Inflammatory macrophage treated with lipopolysaccharide for 1 hour (primary cell): ENCODE measurements around the gene TBC1D22A.

Source experiments
- DNase-seq, 2 donors: peaks; one replicate each; pipeline ENCODE4 v3.0.0-alpha.2; 2020 to 2022

TBC1D22A gene

DNA sequence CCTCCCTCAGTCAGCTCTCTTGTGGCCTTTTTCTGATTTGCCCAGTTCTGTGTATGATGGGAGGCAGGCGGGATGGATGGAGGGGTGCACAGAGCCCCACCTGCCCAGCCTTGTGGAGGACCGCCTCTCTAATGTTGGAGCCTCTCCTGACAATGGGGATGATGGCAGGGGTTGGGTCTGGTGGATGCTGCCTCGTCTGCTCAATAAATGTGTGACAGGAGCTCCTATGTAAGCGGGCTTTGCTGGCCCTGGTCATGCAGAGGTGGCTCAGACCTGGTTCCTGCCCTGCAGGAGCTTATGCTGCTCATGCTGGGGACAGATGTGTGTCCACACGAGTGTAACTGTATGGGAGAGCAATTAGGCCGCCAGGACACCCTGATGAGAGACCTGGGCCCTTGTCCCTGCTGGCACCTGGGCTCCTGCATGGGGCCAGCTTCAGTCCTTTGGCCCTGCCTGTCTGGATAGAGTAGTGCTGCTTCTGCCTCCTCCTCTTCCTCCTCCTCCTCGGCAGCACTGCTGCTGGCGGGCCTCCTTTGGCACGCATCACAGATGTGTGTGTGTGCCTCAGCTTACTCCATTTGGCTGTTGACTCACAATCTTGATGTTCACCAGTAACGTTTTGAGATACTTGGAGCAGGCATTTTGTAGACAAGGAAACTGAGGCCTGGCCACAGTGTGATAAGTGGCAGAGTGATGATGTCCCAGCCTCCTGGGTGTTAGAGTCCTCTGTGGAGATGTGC, 131.0 kb downstream of the TBC1D22A start:
- DNase-seq: no peak

DNA sequence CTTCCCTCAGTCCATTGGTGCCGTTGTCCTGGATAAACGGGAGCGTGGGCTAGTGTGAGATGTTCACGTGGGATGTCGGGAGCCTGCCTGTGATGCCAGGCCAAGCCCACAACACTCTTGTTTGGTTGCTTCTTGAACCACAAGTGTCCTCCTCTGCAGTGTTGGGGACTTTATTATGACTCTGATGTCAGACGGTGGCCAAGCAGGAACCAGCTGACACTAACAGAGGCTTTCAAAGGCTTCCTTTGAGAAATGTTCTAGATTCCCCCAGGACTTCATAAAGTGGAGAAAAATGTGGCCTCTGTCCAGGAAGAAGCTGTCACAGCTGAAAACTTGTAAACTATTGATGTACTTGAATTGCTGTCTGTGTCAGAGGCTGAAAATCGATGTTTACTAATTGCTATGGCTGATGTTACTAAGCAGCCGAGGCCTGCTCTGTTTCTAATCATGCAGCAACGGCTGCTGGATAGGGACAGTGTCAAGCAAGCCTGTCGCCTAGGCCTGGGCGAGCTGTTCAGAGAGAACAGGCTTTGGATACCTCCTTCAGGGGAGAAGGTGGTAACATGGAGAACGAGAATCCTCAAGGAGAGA, 131.7 kb downstream of the TBC1D22A start:
- DNase-seq: no peak

DNA sequence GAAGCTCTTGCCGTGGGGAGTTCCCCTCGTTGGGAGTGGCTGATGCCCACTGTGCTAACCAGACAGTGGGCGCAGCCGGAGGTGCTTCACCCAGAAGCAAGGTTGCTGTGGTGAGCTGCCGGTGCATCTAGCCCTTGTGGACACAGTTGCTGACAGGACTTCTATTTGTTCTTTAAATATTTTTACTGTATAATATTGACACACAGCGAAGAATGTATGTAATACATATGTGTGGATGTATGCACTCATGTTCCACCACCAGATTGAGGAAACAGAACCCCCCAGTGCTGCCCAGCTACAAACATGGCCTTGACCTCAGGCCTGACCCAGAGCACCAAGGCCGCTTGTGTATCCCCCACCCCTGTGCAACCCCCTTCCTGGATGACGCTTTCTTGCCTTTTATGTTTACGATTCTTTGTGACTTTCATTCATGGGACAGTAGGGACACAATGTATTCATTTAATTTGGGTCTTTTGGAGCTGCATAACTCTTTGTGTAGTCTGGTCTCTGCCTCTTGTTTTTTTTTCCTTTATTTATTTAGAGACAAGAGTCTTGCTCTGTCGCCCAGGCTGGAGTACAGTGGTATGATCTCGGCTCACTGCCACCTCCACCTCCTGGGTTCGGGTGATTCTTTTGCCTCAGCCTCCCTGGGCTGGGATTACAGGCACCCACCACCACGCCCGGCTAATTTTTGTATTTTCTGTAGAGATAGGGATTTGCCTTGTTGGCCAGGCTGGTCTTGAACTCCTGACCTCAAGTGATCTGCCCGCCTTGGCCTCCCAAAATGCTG, 132.6 kb downstream of the TBC1D22A start:
- no peak for DNase-seq

DNA sequence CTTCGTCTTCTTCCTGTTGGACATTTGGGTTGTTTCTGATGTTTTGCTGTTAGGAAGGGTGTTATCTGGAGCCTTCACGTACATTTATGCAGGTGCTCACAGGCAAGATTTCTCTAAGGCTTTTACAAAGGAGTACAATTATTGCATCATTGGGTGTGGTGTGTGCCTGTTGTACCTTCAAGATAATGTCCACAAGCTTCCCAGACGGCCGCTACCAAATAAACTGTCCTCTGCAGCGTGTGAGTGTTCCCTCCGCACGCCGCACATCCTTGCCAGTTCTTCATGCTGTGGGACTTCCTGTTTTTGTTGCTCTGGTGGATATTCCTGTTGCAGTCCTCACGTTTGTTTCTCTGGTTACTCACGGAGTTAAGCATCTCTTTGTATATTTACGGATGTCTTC, 133.3 kb downstream of the TBC1D22A start:
- DNase-seq: peak in 1 of 2 donors; percentile 7

DNA sequence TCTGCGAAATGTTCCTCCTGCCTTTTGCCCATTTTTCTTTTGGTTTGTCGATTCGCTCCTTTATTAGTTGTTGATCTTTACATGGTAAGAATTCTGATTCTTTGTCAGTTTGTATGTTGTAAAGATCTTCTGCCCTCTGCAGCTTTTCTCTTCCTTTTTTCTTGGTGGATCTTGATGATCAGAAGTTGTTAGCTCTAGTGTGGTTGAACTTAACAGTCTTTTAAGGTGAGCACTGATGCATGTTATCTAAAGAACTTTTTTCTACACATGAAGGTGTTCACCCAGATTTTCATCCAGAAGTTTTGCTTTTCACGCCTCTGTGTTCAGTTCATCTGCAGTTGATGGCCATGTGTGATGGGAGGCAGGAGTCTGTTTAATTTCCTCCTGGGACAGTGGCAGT, 133.7 kb downstream of the TBC1D22A start:
- DNase-seq: no peak

DNA sequence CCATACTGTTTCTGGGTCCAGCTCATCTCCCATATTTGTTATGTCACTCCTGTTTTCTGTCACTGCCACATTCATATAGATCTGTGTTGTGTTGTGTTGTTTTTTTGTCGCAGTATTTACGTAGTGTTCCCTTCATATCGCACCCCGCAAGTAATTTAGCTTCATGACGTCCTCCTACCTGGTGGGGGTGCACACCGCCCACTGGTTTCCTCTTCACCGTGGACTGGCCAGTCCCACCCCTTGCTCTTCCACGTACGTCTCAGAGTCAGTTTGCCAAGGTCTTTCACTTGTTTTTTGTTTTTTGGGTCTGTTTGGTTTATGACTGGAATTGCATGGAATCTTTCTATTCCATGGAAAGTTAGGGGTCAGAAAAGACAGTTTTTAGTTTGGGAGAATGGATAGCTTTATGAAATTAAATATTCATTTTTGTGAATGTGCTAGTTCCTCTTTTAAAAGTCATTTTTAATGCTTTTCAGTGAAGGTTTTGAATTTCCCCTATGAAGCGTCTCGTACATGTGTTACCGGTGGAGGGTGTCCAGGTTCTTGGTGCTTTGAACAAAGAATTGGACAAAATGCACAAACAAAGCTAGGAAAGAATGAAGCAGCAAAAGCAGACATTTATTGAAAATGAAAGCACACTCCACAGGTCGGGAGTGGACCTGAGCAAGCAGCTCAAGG, 134.3 kb downstream of the TBC1D22A start:
- no peak for DNase-seq

DNA sequence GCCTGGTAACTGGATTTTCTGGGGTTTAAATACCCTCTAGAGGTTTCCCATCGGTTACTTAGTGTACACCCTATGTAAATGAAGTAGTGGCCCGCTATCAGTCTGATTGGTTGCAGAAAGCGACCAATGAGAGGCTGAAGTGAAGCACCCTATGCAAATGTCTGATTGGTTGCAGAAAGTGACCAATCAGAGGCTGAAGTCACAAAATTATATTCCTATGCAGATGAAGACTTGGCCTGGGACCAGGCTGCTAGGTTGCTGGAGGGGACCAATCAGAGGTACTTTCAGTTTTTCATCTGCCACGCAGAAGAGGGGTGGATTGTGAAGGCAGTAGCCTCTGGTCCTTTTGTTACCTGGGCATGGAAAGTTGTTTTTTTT, 134.8 kb downstream of the TBC1D22A start:
- DNase-seq: no peak

DNA sequence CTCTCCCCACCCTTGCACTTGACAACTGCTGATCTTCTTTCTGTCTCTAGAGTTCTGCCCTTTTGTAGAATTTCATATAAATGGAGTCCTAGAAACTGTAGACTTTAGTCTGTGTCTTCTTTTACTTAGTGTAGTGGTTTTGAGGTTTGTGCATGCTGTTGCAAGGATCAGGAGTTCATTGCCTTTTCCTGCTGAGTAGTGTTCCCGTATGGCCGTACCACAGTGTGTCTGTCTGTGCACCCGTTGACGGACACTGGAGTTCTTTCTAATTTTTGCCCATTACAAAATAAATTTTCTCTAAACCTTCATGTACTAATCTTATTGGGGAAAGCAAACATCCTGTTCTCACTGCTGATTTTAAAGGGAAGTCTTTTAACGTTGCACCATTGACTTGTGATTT, 138.1 kb downstream of the TBC1D22A start:
- DNase-seq: no peak

DNA sequence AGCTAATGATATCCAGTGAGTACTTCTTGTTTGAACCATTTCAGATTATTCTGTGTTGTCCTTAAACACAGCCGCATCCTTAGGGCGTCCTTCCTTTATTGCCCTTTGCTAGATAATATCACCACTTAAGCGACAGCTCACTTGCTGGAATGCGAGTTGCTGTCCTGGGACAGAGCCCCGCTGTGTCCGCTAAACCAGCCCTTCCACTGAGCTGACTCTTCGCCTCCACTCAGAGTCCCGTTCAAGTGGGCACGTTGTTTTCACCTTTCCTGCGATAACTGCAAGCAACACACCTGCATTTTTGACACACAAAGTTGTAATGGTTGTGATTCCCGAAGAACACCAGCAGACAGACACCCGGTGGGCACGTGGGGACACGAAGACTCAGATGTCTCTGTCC, 140.0 kb downstream of the TBC1D22A start:
- no peak for DNase-seq

DNA sequence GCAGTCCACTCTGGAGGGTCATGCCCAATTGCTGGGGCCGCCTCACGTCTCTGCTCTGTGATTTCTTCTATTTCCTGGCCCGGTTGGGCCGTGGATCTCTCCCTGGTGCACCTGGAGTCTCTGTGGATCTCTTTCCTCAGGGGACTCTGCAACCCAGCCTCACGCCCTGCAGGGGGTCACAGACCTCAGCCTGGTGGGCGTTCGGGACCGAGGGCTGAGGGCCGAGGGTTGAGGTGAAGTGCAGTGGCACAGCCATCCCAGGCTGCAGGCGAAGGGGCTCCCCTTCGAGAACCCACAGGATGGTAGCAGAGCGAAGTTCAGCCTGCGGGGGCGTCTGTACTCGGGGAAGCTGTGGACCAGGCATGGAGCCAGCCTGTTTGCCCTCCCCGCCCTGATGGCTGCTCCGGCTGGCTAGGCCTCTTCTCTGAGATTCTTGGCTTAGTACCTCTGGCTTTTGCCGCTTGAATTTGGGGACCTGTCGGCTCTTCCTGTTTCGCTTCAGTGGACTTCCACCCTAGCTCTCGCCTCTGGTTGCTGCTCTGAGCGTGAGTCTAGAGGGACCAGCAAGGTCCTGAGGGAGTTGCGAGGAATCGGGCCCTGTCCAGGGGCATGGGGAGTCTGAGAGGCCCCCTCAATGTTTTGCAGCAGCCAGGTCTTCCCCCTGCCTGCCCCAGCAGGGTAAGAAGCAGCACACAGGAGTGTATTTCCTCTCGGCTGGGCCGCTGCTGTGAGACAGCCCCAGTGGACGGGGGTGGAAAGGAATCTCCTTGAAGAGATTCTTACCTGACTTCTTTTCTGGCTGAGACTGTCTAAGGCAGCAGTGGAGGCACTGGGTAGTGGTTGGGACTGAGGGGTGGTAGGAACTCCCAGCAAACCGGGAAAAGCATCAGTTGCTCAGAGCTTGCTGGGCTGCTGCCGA, 140.8 kb downstream of the TBC1D22A start:
- DNase-seq: no peak

DNA sequence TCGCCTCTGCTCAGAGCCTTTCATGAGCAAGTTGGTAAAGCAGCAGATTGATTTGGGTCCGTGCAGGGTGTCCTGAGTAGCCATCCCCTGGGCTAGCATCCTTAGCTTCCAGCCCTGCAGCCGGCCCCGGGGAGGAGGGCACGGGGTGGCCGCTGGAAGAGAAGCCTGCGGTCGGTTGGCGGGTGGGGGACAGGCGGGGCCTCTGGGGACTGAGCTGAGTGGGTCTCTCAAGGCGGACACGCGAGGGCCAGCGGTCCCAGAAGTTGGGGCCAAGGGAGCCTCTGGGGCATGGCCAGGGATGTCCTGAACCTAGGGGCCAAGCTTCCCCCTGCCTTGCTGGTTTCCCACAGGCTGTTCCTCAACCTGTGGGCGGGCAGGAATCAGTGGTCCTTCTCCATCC, 143.0 kb downstream of the TBC1D22A start:
- DNase-seq: no peak

DNA sequence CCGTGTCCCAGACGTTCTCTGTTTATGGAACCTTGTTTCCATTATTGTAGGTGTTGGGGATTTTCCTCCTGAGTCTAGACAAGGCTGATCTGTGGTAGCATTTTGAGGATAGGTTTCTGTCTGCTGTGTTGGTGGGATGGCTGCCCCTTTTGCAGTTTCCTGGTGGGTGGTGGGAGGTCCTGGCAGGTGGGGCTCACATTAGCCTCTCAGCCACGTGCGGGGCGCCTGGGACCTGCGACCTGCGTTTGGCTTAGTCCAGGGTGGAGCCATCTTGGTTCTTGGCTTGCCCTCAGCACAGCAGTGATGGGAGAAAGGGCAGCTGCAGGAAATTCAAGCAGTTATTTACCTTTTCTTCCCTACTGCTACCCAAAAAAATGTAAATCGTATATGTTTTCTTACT, 143.4 kb downstream of the TBC1D22A start:
- no peak for DNase-seq

DNA sequence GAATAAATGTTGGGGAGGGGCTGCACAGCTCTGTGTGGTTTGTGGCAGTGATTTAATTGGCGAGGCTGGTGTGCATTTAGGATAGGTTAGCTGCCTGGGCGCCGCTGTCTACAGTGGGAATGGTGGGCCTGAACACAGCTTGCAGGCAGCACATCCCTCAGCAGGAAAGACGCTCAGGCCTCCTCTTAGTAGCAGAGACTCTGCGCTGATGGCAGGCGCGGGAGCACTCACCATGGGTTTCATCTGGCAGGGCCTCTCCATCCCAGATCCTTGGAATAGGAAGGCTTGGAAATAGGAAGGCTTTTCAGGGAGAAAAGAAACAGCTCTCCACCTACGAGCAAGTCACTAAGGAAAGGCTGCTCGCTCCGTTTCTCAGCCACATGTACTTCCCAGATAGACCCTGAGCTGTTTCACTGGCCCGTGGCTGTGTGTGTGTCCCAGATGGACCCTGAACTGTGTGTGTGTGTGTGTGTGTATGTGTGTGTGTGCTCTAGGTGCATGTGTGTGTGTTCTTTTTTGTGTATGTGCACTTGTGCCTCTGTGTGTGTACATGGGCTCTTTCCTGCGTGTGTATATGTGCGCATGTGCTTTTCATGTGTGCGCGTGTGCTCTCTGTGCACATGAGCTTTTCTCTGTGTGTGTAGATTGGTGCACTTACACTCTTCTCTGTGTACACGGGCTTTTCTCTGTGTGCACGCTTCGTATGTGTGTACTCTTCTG, 144.0 kb downstream of the TBC1D22A start:
- DNase-seq: no peak

DNA sequence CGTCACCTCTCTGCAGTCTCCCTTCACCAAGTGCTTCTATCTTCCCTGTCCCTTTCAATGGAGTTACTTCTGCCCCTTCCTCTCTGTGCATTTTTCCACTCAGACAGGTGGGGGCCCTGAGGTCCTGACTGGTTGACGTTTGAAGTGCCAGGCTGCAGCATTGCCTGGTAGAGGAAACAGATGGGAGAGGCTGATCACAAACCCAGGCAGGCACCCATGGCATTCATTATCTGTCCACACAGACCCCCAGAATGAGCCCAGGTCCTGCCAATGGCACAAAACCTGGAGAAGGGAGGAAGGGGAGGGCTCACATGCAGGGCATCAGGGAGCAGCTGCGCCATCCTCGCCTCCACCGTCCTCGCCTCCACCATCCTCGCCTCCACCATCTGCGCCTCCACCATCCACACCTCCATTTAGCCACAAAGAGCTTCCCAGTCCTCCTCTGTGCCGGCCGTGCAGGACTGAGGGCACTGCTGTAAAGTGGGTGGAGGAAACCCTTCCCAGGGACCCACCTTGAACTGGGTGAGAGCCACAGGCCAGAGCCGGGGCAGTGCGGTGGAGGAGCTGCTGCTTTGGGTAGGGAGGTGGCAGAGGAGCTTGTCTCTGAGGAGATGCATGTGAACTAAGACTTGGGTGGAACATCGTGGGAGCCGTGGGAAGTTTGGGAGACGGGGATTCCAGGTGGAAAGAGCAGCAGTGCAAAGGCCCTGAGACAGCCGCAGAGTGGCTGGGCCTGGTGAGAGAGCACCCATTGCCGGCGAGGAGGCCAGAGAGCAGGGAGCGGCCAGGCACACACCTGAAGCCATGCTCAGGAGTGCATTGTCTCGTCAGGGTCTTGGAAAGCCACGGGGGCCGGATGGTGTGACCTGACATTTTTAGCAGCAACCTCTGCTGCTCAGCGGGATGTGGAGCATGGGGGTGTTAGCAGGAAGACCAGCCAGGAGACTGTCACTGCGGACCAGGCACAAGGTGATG, 145.1 kb downstream of the TBC1D22A start:
- DNase-seq: no peak

DNA sequence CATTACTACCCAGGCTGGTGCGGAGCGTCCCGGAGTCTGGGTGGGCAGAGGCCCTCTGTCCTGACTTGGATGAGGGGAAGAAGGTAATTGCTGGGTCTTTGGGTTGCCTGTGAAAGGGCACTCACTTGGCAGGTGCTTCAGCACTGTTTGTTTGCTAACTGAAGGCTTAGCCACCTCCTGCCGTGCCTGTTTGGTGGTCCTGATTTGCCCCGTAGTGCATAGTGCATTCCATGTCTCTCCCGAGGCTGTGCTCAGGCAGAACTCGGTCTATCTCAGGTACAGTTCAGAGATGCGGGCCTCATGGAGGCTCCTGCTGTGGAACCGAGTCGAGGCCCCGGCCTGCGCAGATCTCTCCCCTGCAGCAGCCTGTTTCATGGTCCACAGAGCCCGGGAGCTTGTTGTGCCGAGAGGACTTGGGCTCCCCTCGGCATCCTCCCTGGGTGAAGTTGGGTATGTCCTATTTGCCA, 146.2 kb downstream of the TBC1D22A start:
- no peak for DNase-seq

DNA sequence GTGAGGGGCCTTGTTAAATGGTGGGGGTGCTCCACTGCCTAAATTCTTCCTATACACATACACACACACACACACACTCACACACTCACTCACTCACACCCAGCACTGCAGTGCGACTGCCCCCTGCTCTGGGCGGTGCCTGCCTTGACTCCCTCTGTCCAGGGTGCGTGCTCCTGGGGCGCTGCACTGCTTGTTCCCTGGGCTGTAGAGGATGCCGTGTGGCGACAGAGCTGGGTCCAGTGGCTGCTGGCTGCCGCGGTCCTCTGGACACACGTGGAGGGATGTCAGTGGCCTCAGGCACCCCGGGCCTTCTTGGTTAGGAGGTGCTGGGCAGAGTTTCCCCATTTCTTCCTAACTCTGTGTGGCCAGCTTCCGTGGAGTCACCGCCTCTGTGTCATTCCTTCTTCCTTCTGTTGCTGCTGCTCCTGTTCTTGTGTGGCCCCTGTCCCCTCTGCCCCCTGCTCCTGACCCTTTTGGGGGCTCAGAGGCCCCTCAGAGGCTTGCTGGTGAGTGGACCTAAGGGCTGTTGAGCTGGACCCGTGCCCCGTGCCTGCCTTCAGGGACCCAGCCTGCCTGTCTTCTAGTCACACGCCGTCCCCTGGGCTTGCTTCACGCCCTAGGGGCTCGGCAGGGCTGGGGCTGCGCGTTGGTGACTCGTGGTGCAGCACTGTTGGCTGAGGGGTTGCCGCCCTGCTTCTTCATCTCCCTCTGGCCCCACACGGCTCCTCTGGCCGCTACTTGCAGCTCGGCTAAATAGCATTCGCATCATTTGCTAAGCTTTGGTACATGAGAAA, 147.0 kb downstream of the TBC1D22A start:
- DNase-seq: no peak

DNA sequence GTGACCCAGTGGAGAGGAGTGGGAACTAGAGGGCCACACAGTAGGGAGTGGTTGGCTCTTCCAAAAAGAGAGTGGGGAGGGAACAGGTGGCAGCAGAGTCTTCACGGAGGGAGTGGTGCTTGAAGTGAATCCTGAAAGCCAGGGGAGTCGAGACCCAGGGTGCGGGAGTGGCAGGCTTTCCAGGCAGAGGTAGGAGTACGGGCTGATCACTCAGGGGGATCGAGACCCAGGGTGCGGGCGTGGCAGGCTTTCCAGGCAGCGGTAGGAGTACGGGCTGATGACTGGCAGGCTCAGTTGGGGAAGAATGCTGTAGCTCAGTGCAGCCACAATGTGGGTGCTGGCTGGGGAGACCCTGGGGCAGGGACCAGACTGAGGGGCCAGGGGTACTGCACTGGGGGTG, 148.2 kb downstream of the TBC1D22A start:
- DNase-seq: no peak

DNA sequence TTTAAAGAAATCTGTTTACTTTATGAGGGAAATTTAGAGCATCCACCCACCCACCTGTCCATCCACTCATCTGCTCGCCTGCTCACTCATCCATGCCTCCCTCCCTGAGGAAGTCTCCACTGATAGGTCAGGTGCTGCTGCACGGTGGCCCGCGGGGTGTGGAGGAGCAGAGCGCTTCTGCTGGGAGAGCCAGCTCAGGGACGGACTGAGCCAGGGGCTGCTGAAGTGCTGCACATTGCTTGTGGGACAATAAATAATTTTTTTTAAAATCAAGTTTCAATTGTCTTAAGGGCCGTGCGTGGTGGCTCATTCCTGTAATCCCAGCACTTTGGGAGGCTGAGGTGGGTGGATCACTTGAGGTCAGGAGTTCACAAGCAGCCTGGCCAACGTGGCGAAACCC, 148.9 kb downstream of the TBC1D22A start:
- no peak for DNase-seq

DNA sequence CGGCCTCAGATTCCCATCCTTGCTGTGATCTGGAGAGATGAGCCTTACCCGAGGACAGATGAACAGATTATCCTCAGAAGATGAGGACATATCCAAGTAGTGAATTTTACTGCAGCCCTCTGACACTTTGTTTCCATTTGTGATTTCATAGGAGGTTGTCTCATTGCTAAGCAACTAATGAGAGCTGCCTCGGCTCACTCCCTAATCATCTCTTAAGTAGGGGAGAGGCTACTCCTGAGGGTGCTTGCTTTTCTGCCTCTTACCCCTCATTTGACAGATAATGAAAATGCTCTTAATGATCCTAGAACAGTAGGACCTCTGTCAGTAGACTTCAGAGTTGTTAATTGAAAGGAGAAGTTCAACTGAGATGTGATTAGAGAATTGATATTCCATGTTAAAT, 150.9 kb downstream of the TBC1D22A start:
- DNase-seq: no peak

DNA sequence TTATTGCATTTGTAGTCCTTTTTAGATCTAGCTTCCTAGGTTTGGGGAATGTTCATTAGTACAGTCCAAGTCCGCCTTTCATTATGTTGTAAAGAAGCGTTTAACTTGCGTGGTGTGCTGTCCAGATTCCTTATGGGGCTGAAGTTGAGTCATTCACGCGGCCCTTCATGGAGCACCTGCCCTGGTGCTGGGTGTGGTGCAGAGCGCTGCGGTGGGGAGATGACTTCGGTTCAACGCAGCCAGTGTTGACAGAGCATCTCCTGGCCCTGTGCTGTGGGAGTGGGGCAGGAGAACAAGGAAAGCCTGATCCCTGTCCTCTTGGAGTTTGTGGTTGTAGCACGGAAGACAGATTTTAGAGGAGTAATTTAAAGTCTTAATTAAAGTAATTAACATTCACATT, 152.0 kb downstream of the TBC1D22A start:
- DNase-seq: no peak
